ENCODE measurements around the gene CDKAL1. TPM values are rescaled to one million over a fixed set of nuclear protein-coding genes. Genes with fewer than 3 reads are reported as not detected.

CDKAL1 gene
- total RNA-seq, 1 donor from 2014 or later, result 14.8 TPM

DNA sequence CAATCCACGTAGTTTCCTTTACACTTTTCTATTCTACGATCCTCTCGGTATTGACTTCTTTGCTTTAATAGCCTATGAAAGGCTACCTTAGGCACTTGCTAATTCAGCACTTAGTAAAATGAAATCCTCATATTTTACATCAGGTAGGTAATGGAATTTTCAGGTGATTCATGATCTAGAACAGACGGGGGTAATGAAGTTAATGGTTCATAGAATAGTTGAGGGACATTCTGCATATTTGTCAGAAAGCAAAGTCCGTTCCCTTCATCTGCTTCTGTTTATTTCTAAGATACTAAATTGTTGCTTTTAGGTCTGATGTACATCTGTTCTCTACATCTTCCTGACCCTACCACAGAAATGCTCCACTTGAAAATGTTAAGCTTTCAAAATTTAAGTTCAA, 431.7 kb downstream of the CDKAL1 start:
- no peak for DNase-seq (ENCODE audit: extremely low spot score, unreplicated experiment)
- Mint-ChIP-seq H3K27ac (ENCODE audit: unreplicated experiment) (no peak overlapping the region), H3K27me3 (ENCODE audit: unreplicated experiment) (no peaks in the 10 kb centered on the region), H3K36me3 (ENCODE audit: unreplicated experiment) (peaks cover 18% of the 10 kb centered on the region), H3K4me1 (ENCODE audit: unreplicated experiment) (no peaks in the 10 kb centered on the region), H3K4me3 (ENCODE audit: unreplicated experiment) (no peak overlapping the region), H3K9me3 (ENCODE audit: unreplicated experiment) (peaks cover 26% of the 10 kb centered on the region)
- TF ChIP-seq, protein P1, sequence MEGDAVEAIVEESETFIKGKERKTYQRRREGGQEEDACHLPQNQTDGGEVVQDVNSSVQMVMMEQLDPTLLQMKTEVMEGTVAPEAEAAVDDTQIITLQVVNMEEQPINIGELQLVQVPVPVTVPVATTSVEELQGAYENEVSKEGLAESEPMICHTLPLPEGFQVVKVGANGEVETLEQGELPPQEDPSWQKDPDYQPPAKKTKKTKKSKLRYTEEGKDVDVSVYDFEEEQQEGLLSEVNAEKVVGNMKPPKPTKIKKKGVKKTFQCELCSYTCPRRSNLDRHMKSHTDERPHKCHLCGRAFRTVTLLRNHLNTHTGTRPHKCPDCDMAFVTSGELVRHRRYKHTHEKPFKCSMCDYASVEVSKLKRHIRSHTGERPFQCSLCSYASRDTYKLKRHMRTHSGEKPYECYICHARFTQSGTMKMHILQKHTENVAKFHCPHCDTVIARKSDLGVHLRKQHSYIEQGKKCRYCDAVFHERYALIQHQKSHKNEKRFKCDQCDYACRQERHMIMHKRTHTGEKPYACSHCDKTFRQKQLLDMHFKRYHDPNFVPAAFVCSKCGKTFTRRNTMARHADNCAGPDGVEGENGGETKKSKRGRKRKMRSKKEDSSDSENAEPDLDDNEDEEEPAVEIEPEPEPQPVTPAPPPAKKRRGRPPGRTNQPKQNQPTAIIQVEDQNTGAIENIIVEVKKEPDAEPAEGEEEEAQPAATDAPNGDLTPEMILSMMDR (IDR thresholded peaks at IDR 0.05), result no peak

DNA sequence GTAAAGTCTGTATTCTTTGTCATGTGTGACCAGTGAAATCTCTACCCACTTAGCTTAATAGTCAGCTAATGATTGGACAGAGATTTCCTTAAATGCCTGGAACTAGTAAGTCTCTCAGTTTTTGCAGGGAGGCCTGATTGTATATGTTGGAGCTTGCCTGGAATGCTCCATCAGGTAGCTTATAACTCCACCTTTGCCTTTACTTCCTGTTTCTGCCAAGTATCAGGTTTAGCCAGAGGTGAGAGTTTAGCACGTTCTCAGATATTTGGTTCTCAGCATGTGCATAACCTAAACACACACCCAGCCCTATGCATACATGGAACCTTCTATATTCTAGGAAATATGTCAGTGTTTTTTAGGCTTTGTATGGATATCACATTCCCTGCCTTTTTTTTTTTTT, 435.3 kb downstream of the CDKAL1 start:
- Mint-ChIP-seq H3K4me1 (ENCODE audit: unreplicated experiment) (no peaks in the 10 kb centered on the region), H3K36me3 (ENCODE audit: unreplicated experiment) (peaks cover 15% of the 10 kb centered on the region), H3K9me3 (ENCODE audit: unreplicated experiment) (peaks cover 24% of the 10 kb centered on the region), H3K27ac (ENCODE audit: unreplicated experiment) (no peak overlapping the region), H3K4me3 (ENCODE audit: unreplicated experiment) (no peak overlapping the region), H3K27me3 (ENCODE audit: unreplicated experiment) (no peaks in the 10 kb centered on the region)
- DNase-seq (ENCODE audit: extremely low spot score, unreplicated experiment), result no peak
- TF ChIP-seq, protein P1 (IDR thresholded peaks at IDR 0.05), result no peak

DNA sequence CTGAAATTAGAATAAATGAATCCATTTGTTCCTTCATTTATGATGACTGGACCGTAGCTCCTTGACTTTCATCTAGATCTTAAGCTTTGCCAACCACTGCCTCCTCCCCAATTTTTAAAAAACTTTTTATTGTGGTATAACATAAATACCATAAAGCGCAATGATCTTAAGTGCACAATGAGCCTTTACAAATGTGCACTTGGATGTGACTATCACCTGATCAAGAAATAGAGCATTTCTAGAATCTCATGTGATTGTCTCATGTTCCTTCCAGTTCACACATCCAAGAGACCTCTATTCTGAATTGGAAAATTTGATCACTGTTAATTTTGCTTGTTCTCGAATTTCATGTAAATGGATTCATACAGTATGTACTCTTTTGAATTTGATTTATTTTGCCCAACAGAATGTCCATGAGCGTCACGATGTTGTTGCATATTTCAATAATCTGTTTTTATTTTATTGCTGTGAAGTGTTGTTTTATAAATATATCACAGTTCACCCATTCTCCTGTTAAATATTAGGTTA, 442.2 kb downstream of the CDKAL1 start:
- H3K4me1 Mint-ChIP-seq (ENCODE audit: unreplicated experiment), result peaks cover 7% of the 10 kb centered on the region
- no peak overlapping the region for H3K4me3 Mint-ChIP-seq (ENCODE audit: unreplicated experiment)
- no peaks in the 10 kb centered on the region for H3K27me3 Mint-ChIP-seq (ENCODE audit: unreplicated experiment)
- no peaks in the 10 kb centered on the region for H3K9me3 Mint-ChIP-seq (ENCODE audit: unreplicated experiment)
- no peak for DNase-seq (ENCODE audit: extremely low spot score, unreplicated experiment)
- no peak overlapping the region for H3K27ac Mint-ChIP-seq (ENCODE audit: unreplicated experiment)
- TF ChIP-seq, protein P1 (IDR thresholded peaks at IDR 0.05), result no peak
- no peaks in the 10 kb centered on the region for H3K36me3 Mint-ChIP-seq (ENCODE audit: unreplicated experiment)

DNA sequence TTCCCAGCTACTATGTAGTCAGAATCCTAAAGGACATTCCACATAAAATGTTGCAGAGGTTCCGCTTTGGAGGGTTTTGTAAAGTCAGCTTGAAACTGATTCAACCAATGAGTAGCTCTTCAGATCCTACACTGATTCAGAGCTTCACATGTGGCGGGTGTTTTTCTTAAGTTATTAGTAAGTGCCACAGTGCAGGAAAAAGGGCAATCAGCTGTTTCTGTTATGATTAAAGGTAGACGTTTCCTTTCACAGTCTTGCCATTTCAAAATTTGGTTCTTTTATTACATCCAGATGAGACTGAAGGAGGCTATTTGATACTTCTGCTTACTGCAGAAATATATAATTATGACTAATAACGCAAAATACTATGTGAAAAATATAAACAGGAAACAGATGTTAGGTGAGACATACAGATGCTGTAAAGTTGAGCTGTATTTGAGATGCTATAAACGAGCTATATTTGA, 443.9 kb downstream of the CDKAL1 start:
- Mint-ChIP-seq H3K4me3 (ENCODE audit: unreplicated experiment) (no peak overlapping the region), H3K27ac (ENCODE audit: unreplicated experiment) (peak overlapping the region; percentile 35)
- TF ChIP-seq, protein P1 (IDR thresholded peaks at IDR 0.05), result no peak

DNA sequence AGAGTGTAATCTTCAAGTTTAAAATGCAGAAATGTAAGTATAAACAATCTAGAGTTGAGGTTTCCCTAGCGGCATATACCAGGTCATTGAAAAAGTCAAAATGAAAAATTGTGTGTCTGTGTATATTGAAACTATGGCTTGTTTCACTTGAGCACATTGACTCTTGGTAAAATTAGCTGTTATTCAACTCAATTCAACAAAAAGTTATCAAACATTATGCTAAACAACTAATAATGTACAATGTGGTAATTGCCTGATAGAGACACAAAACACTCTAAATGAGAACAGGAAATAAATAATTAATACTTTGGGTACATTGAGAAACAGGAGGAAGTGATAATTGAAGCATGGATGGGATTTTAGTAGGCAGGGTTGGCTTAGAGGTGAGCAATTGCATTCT, 444.8 kb downstream of the CDKAL1 start:
- Mint-ChIP-seq H3K36me3 (ENCODE audit: unreplicated experiment) (no peaks in the 10 kb centered on the region), H3K27me3 (ENCODE audit: unreplicated experiment) (no peaks in the 10 kb centered on the region), H3K9me3 (ENCODE audit: unreplicated experiment) (peaks cover 4% of the 10 kb centered on the region), H3K4me1 (ENCODE audit: unreplicated experiment) (peaks cover 7% of the 10 kb centered on the region), H3K4me3 (ENCODE audit: unreplicated experiment) (no peak overlapping the region), H3K27ac (ENCODE audit: unreplicated experiment) (no peak overlapping the region)
- DNase-seq (ENCODE audit: extremely low spot score, unreplicated experiment), result no peak
- TF ChIP-seq, protein P1 (IDR thresholded peaks at IDR 0.05), result no peak

More for the DNA sequence above, 443.9 kb downstream of the CDKAL1 start:
- no peaks in the 10 kb centered on the region for H3K36me3 Mint-ChIP-seq (ENCODE audit: unreplicated experiment)
- no peak for DNase-seq (ENCODE audit: extremely low spot score, unreplicated experiment)
- no peaks in the 10 kb centered on the region for H3K27me3 Mint-ChIP-seq (ENCODE audit: unreplicated experiment)
- no peaks in the 10 kb centered on the region for H3K9me3 Mint-ChIP-seq (ENCODE audit: unreplicated experiment)
- H3K4me1 Mint-ChIP-seq (ENCODE audit: unreplicated experiment), result peaks cover 7% of the 10 kb centered on the region

Measured in osteocyte (in vitro differentiated cells).